Mucosa of descending colon (tissue), 3 donors: ENCODE results near the gene PDPN. TPM values are rescaled to one million over a fixed set of nuclear protein-coding genes. Genes with fewer than 3 reads are reported as not detected.

Experiments
- ATAC-seq: fragments of 200-7000 bp; cut with Tn5 transposase; one replicate; pipeline ENCODE4 v1.9.1; 2020; ENCODE audit warnings: mild to moderate bottlenecking, moderate library complexity
- DNase-seq, 3 donors: peaks; one replicate each; pipeline ENCODE4 v3.0.0-alpha.2; 2020
- H3K36me3 ChIP-seq: fragments of 200-600 bp; one replicate; pipeline ENCODE4 v1.8.0; 2021; ENCODE audit warnings: low read depth, mild to moderate bottlenecking
- H3K4me1 ChIP-seq: fragments of 200-600 bp; one replicate; pipeline ENCODE4 v1.8.0; 2021; ENCODE audit warnings: low read depth, mild to moderate bottlenecking
- H3K4me3 ChIP-seq: fragments of 200-600 bp; one replicate; pipeline ENCODE4 v1.8.0; 2021; ENCODE audit warnings: mild to moderate bottlenecking
- H3K9me3 ChIP-seq: fragments of 200-600 bp; one replicate; pipeline ENCODE4 v1.8.0; 2021; ENCODE audit warnings: mild to moderate bottlenecking
- CTCF ChIP-seq: fragments of 200-600 bp; IDR thresholded peaks from one replicate; pipeline ENCODE4 v1.8.0; 2022; ENCODE audit warnings: antibody characterized with exemption, mild to moderate bottlenecking
- intact Hi-C, 2 donors: fragments of 100-400 bp; cut with DNase I in 1 of 2; cut with micrococcal nuclease in 1 of 2; formaldehyde crosslinking; loops; one replicate each; pipeline versions ENCODE4 v1.11.0 to v1.11.1; 2022; cut with DNase I, micrococcal nuclease
- total RNA-seq, 3 donors: library from RNA; stranded (reverse); fragmentation: NEBNext Ultra II Directional in 2 of 3; extraction: Animal tissue kit (Norgen Biotek cat#: 25700) in 2 of 3; gene quantifications; one replicate each; pipeline versions ENCODE4 v1.2.1 to v1.2.4, GENCODE V29; 2021 to 2023
- donor health status: DM: no; HTN: no; CAD: no; lungs with moderate emphysema.
- donor health status: DM: no; HTN: no; CAD: no.
- donor health status: DM: no; HTN: yes; CAD: no.

Gene PDPN
- total RNA-seq, 3 donors from 2014 or later: 1.0 to 12.8 (median 12.6) TPM

GRCh38 chr1:13651279-13651678 is 67.6 kb downstream of the PDPN start:
- Histone ChIP-seq H3K9me3 (no peaks in the 10 kb centered on the region), H3K4me3 (no peak overlapping the region), H3K4me1 (no peaks in the 10 kb centered on the region), H3K36me3 (no peaks in the 10 kb centered on the region)
- intact Hi-C loops: no loop called here
- TF ChIP-seq CTCF: no peak
- DNase-seq: no peak
- ATAC-seq: no peak

- no peak for ATAC-seq
- no peak for TF ChIP-seq CTCF
- no peaks in the 10 kb centered on the region for H3K36me3 ChIP-seq
- H3K4me1 ChIP-seq: no peaks in the 10 kb centered on the region
- intact Hi-C loops: no loop called here
- DNase-seq: no peak
- no peaks in the 10 kb centered on the region for H3K9me3 ChIP-seq
- no peak overlapping the region for H3K4me3 ChIP-seq
Observed at GRCh38 chr1:13652238-13652637, 68.6 kb downstream of the PDPN start.

GRCh38 chr1:13661539-13661938 is 77.9 kb downstream of the PDPN start:
- intact Hi-C loops: loop anchor here (10.0 kb wide), 2 partner anchors 143 to 153 kb away; no protein-coding TSS in a partner anchor
- peak; percentile 33 for ATAC-seq
- Histone ChIP-seq H3K36me3 (no peaks in the 10 kb centered on the region), H3K9me3 (no peaks in the 10 kb centered on the region), H3K4me3 (no peak overlapping the region), H3K4me1 (no peaks in the 10 kb centered on the region)
- TF ChIP-seq CTCF: no peak
- no peak for DNase-seq

- intact Hi-C loops: loop anchor here (10.0 kb wide), 2 partner anchors 142 to 152 kb away; no protein-coding TSS in a partner anchor
- Histone ChIP-seq H3K4me1 (no peaks in the 10 kb centered on the region), H3K9me3 (no peaks in the 10 kb centered on the region), H3K36me3 (no peaks in the 10 kb centered on the region), H3K4me3 (no peak overlapping the region)
- TF ChIP-seq CTCF: no peak
- ATAC-seq (no peak), DNase-seq (peak in 1 of 3 donors; percentile 16)
Observed at GRCh38 chr1:13662493-13662892, 78.9 kb downstream of the PDPN start.

GRCh38 chr1:13663969-13664368 is 80.3 kb downstream of the PDPN start:
- Histone ChIP-seq H3K4me1 (no peaks in the 10 kb centered on the region), H3K9me3 (no peaks in the 10 kb centered on the region), H3K4me3 (no peak overlapping the region), H3K36me3 (no peaks in the 10 kb centered on the region)
- no peak for DNase-seq
- intact Hi-C loops: loop anchor here (2.0 to 10.0 kb wide), 3 partner anchors 141 to 297 kb away; no protein-coding TSS in a partner anchor
- ATAC-seq: no peak
- no peak for TF ChIP-seq CTCF

GRCh38 chr1:13664451-13664850 is 80.8 kb downstream of the PDPN start:
- Histone ChIP-seq H3K9me3 (no peaks in the 10 kb centered on the region), H3K4me3 (no peak overlapping the region), H3K4me1 (no peaks in the 10 kb centered on the region), H3K36me3 (no peaks in the 10 kb centered on the region)
- no peak for ATAC-seq
- intact Hi-C loops: loop anchor here (2.0 to 10.0 kb wide), 3 partner anchors 140 to 296 kb away; no protein-coding TSS in a partner anchor
- no peak for TF ChIP-seq CTCF
- DNase-seq: no peak
